WTC11 (cell line): ENCODE data around the gene KCNMA1.

Source experiments
- CREB1 ChIP-seq: sonication (generic); formaldehyde crosslinking; IDR thresholded peaks from 2 replicates; pipeline ENCODE4 v1.8.0; 2023; ENCODE audit warnings: mild to moderate bottlenecking, missing genetic modification reagents
- CTCF ChIP-seq: fragments of 200-600 bp; IDR thresholded peaks from 2 replicates; pipeline ENCODE4 v1.8.0; 2022; ENCODE audit warnings: antibody characterized with exemption
- FOXP4 ChIP-seq: sonication (generic); formaldehyde crosslinking; IDR thresholded peaks from 2 replicates; pipeline ENCODE4 v1.8.0; 2022; ENCODE audit warnings: mild to moderate bottlenecking, missing genetic modification reagents
- MAX ChIP-seq: sonication (generic); formaldehyde crosslinking; IDR thresholded peaks from 2 replicates; pipeline ENCODE4 v1.8.0; 2022; ENCODE audit warnings: mild to moderate bottlenecking, missing genetic modification reagents
- MYBL2 ChIP-seq: sonication (generic); formaldehyde crosslinking; IDR thresholded peaks from 2 replicates; pipeline ENCODE4 v1.8.1; 2023; ENCODE audit warnings: mild to moderate bottlenecking, moderate library complexity, missing genetic modification reagents

GRCh38 chr10:77125231-77125630, 512.4 kb downstream of the KCNMA1 start:
- TF ChIP-seq CTCF = no peak
- TF ChIP-seq FOXP4 (CRISPR knock-in tag) = no peak
- no peak for TF ChIP-seq MYBL2 (CRISPR knock-in tag)
- no peak for TF ChIP-seq CREB1 (CRISPR knock-in tag)
- no peak for TF ChIP-seq MAX (CRISPR knock-in tag)
